Measurements from ENCODE around the gene SPINK1.

DNA sequence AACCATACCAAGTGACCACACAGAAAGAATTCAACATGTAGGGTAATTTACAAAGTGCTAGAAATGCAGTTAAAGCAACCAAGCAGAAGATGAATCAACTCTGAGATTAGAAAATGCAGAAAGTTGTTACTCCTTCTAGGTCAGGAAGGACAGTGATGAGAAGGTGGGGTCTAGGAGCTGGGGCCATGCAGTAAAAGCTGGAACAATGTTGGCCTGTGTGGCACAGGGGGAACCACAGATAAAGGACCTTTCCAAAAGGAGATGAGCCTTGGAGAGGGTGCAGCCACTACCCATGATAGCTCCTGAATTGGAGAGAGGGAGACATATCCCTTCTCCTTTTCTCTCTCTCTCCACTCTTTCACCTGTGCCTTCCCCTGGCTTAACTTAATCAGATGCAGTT, 44.7 kb upstream of the SPINK1 start:
- TF ChIP-seq EZH2 (IDR thresholded peaks at IDR 0.05; ENCODE audit: low read depth, unreplicated experiment) (no peak), CTCF (conservative IDR thresholded peaks at IDR 0.05; ENCODE audit: low read depth in 2 of 2) (no peak), ZNF114 (CRISPR knock-in tag; IDR thresholded peaks at IDR 0.05) (no peak), EZH2phosphoT487 (IDR thresholded peaks at IDR 0.05; ENCODE audit: unreplicated experiment) (no peak), CREB1 (CRISPR knock-in tag; IDR thresholded peaks at IDR 0.05; ENCODE audit: low read depth) (no peak), POLR2AphosphoS5 (IDR thresholded peaks at IDR 0.05; ENCODE audit: low read depth) (no peak), ZNF331 (CRISPR knock-in tag; IDR thresholded peaks at IDR 0.05; ENCODE audit: low read depth) (no peak), JUNB (IDR thresholded peaks at IDR 0.05; ENCODE audit: unreplicated experiment) (no peak), NANOG (IDR thresholded peaks at IDR 0.05; ENCODE audit: borderline replicate concordance) (no peak), ETS1 (IDR thresholded peaks at IDR 0.05) (no peak)
- TF ChIP-seq, protein P1, sequence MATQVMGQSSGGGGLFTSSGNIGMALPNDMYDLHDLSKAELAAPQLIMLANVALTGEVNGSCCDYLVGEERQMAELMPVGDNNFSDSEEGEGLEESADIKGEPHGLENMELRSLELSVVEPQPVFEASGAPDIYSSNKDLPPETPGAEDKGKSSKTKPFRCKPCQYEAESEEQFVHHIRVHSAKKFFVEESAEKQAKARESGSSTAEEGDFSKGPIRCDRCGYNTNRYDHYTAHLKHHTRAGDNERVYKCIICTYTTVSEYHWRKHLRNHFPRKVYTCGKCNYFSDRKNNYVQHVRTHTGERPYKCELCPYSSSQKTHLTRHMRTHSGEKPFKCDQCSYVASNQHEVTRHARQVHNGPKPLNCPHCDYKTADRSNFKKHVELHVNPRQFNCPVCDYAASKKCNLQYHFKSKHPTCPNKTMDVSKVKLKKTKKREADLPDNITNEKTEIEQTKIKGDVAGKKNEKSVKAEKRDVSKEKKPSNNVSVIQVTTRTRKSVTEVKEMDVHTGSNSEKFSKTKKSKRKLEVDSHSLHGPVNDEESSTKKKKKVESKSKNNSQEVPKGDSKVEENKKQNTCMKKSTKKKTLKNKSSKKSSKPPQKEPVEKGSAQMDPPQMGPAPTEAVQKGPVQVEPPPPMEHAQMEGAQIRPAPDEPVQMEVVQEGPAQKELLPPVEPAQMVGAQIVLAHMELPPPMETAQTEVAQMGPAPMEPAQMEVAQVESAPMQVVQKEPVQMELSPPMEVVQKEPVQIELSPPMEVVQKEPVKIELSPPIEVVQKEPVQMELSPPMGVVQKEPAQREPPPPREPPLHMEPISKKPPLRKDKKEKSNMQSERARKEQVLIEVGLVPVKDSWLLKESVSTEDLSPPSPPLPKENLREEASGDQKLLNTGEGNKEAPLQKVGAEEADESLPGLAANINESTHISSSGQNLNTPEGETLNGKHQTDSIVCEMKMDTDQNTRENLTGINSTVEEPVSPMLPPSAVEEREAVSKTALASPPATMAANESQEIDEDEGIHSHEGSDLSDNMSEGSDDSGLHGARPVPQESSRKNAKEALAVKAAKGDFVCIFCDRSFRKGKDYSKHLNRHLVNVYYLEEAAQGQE (IDR thresholded peaks at IDR 0.05; ENCODE audit: unreplicated experiment) = no peak

All from GM23338 (cell line).